Smooth muscle cell (in vitro differentiated cells): Measurements from ENCODE around the gene MILR1. TPM values are rescaled to one million over a fixed set of nuclear protein-coding genes. Genes with fewer than 3 reads are reported as not detected.

Source experiments
- DNase-seq: peaks from one replicate; lab custom pipeline; 2025; ENCODE audit not compliant: unreplicated experiment; lab: John Stamatoyannopoulos, UW
- H2AFZ ChIP-seq: fragments of 200-600 bp; sonication (generic); 2 replicates; pipeline ENCODE4 v1.6.0; 2016; ENCODE audit warnings: antibody characterized with exemption, low read depth, mild to moderate bottlenecking
- H3F3A ChIP-seq: fragments of 200-600 bp; sonication (generic); 2 replicates; pipeline ENCODE4 v1.6.0; 2017; ENCODE audit warnings: antibody characterized with exemption, low read depth
- H3K27ac ChIP-seq: fragments of 200-600 bp; sonication (generic); 2 replicates; pipeline ENCODE4 v1.5.1; 2016; ENCODE audit warnings: low read depth, mild to moderate bottlenecking
- H3K27me3 ChIP-seq: fragments of 200-600 bp; sonication (generic); 2 replicates; pipeline ENCODE4 v1.6.1; 2016; ENCODE audit warnings: low read depth, mild to moderate bottlenecking
- H3K36me3 ChIP-seq: fragments of 200-600 bp; sonication (generic); 2 replicates; pipeline ENCODE4 v1.5.1; 2016; ENCODE audit warnings: low read depth
- H3K4me1 ChIP-seq: fragments of 200-600 bp; sonication (generic); 2 replicates; pipeline ENCODE4 v1.5.1; 2016; ENCODE audit warnings: low read depth
- H3K4me2 ChIP-seq: fragments of 200-600 bp; sonication (generic); 2 replicates; pipeline ENCODE4 v1.6.0; 2016; ENCODE audit warnings: mild to moderate bottlenecking
- H3K4me3 ChIP-seq: fragments of 200-600 bp; sonication (generic); 2 replicates; pipeline ENCODE4 v1.5.1; 2016; ENCODE audit warnings: mild to moderate bottlenecking
- H3K79me2 ChIP-seq: fragments of 200-600 bp; sonication (generic); 2 replicates; pipeline ENCODE4 v1.6.0; 2016; ENCODE audit warnings: low read depth, mild to moderate bottlenecking
- H3K9ac ChIP-seq: fragments of 200-600 bp; sonication (generic); 2 replicates; pipeline ENCODE4 v1.6.0; 2016; ENCODE audit warnings: low read depth
- H3K9me3 ChIP-seq: fragments of 200-600 bp; sonication (generic); replicated peaks from 2 replicates; pipeline ENCODE4 v1.5.1; 2016; ENCODE audit warnings: low read depth
- H4K20me1 ChIP-seq: fragments of 200-600 bp; sonication (generic); 2 replicates; pipeline ENCODE4 v1.6.0; 2016; ENCODE audit warnings: low read depth
- WGBS: methylation state at CpG from one replicate; pipeline ENCODE4 v1.1.7; 2016; ENCODE audit warnings: low lambda C conversion rate; 5-methylcytosine and 5-hydroxymethylcytosine counted together
- polyA plus RNA-seq: library from polyadenylated mRNA; unstranded; fragments of >200 nt; fragmentation: Nextera tagmentation; extraction: Ambion mirVana; gene quantifications from 2 replicates; pipeline ENCODE4 v1.2.1, GENCODE V29; 2016
- total RNA-seq: library from RNA; depleted of rRNA; stranded (reverse); fragments of >200 nt; gene quantifications from 2 replicates; pipeline ENCODE4 v1.2.3, GENCODE V29; 2014
- TF ChIP-seq, protein P1 (sequence below): fragments of 200-600 bp; sonication (generic); IDR thresholded peaks from 2 replicates; pipeline ENCODE4 v1.5.1; 2017; ENCODE audit warnings: borderline replicate concordance, mild to moderate bottlenecking, antibody characterized with exemption; ENCODE audit not compliant: insufficient read depth, poor library complexity, severe bottlenecking

Gene MILR1
- total and polyA plus RNA-seq, 2 experiments from 2014 or later, result not detected

GRCh38 chr17:64488301-64488700 lies 39.4 kb downstream of the MILR1 start:
- H4K20me1 ChIP-seq, result no peaks in the 10 kb centered on the region
- H2AFZ ChIP-seq, result no peak overlapping the region
- no peaks in the 10 kb centered on the region for H3F3A ChIP-seq
- no peaks in the 10 kb centered on the region for H3K9me3 ChIP-seq
- WGBS, result 100% methylated on average over 2 of the region's 2 CpGs
- H3K79me2 ChIP-seq, result no peaks in the 10 kb centered on the region
- no peaks in the 10 kb centered on the region for H3K4me1 ChIP-seq
- no peaks in the 10 kb centered on the region for H3K27me3 ChIP-seq
- H3K27ac ChIP-seq, result no peak overlapping the region
- H3K4me3 ChIP-seq, result no peak overlapping the region
- peaks cover 11% of the 10 kb centered on the region for H3K36me3 ChIP-seq
- TF ChIP-seq, protein P1, sequence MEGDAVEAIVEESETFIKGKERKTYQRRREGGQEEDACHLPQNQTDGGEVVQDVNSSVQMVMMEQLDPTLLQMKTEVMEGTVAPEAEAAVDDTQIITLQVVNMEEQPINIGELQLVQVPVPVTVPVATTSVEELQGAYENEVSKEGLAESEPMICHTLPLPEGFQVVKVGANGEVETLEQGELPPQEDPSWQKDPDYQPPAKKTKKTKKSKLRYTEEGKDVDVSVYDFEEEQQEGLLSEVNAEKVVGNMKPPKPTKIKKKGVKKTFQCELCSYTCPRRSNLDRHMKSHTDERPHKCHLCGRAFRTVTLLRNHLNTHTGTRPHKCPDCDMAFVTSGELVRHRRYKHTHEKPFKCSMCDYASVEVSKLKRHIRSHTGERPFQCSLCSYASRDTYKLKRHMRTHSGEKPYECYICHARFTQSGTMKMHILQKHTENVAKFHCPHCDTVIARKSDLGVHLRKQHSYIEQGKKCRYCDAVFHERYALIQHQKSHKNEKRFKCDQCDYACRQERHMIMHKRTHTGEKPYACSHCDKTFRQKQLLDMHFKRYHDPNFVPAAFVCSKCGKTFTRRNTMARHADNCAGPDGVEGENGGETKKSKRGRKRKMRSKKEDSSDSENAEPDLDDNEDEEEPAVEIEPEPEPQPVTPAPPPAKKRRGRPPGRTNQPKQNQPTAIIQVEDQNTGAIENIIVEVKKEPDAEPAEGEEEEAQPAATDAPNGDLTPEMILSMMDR, result no peak
- DNase-seq, result no peak
- H3K4me2 ChIP-seq, result no peak overlapping the region
- H3K9ac ChIP-seq, result no peak overlapping the region

DNA sequence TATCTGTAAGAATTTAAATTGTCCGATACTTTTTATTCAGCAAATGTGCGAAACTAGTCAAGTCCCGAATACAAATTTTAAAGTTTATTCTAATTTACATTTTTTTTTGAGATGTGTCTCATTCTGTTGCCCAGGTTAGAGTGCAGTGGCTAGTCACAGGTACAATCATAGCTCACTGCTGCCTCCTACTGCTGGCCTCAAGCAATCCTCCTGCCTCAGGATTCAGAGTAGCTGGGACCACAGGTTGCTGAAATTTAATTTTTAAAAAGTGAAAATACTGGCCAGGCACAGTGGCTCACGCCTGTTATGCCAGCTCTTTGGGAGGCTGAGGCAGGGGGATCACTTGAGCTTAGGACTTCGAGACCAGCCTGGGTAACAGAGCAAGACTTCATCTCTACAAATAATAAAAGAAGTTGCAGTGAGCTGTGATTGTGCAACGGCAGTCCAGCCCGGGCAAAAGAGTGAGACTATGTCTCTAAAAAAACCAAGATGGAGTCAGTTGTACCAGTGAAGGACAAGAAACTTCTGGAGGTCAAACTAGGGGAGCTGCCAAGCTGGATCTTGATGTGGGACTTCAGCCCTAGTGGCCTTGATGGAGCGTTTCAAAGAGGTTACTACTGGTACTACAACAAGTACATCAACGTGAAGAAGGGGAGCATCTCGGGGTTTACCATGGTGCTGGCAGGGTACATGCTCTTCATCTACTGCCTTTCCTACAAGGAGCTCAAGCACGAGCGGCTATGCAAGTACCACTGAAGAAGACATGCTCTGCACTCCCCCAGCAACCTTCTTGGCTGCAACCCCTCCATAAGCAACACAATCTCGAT lies 42.3 kb downstream of the MILR1 start:
- Histone ChIP-seq H3K36me3 (peaks cover 7% of the 10 kb centered on the region), H3K9me3 (no peaks in the 10 kb centered on the region), H3K4me1 (peaks cover 11% of the 10 kb centered on the region), H3F3A (no peaks in the 10 kb centered on the region), H3K4me2 (no peak overlapping the region), H3K79me2 (peaks cover 20% of the 10 kb centered on the region), H3K4me3 (no peak overlapping the region), H2AFZ (no peak overlapping the region), H3K9ac (no peak overlapping the region), H3K27ac (no peak overlapping the region), H3K27me3 (no peaks in the 10 kb centered on the region), H4K20me1 (no peaks in the 10 kb centered on the region)
- DNase-seq, result no peak
- 97% methylated on average over 13 of the region's 13 CpGs for WGBS
- TF ChIP-seq, protein P1, result peak; percentile 48

- Histone ChIP-seq H3K27ac (no peak overlapping the region), H3K36me3 (peaks cover 7% of the 10 kb centered on the region), H3K4me3 (no peak overlapping the region), H3K4me1 (peaks cover 11% of the 10 kb centered on the region), H3K79me2 (peaks cover 20% of the 10 kb centered on the region), H3F3A (no peaks in the 10 kb centered on the region), H3K9ac (no peak overlapping the region), H3K9me3 (no peaks in the 10 kb centered on the region), H2AFZ (no peak overlapping the region), H3K4me2 (no peak overlapping the region), H4K20me1 (no peaks in the 10 kb centered on the region), H3K27me3 (no peaks in the 10 kb centered on the region)
- DNase-seq, result no peak
- TF ChIP-seq, protein P1, result no peak
- WGBS, result 50% methylated on average over 3 of the region's 3 CpGs
Observed at GRCh38 chr17:64491994-64492393, 43.1 kb downstream of the MILR1 start.
